Measurements from ENCODE around the gene GSTM3. TPM values are rescaled to one million over a fixed set of nuclear protein-coding genes. Genes with fewer than 3 reads are reported as not detected.

GSTM3 gene
- total RNA-seq, 4 donors from 2014 or later = 61.1 to 162 (median 132) TPM

- TF ChIP-seq CTCF (IDR thresholded peaks at IDR 0.05) (no peak), POLR2A (IDR thresholded peaks at IDR 0.05) (no peak)
- intact Hi-C loops (cut with DNase I) = loop anchor here (5.0 kb wide), 1 partner anchor 136 kb away; the partner anchor contains the start of gene CSF1
- Histone ChIP-seq H3K36me3 (no peaks in the 10 kb centered on the region), H3K27ac (no peak overlapping the region), H3K4me1 (peaks cover 0 to 13% of the 10 kb centered on the region in 2 donors), H3K27me3 (no peaks in the 10 kb centered on the region), H3K4me3 (replicated peaks in 1 of 3) (no peak overlapping the region), H3K9me3 (no peaks in the 10 kb centered on the region)
- 82 to 84% methylated on average over 6 of the region's 6 CpGs for WGBS, 2 donors
- no peak for DNase-seq
Observed at GRCh38 chr1:109776206-109776835, 35.5 kb upstream of the GSTM3 start.

- H3K9me3 ChIP-seq = no peaks in the 10 kb centered on the region
- 41 to 59% methylated on average over 1 of the region's 1 CpG for WGBS, 2 donors
- no peak overlapping the region for H3K27ac ChIP-seq
- H3K36me3 ChIP-seq = no peaks in the 10 kb centered on the region
- no peaks in the 10 kb centered on the region for H3K27me3 ChIP-seq
- H3K4me1 ChIP-seq = peaks cover 0 to 19% of the 10 kb centered on the region in 2 donors
- intact Hi-C loops (cut with DNase I) = loop anchor here (2.0 to 5.0 kb wide), 2 partner anchors 137 to 231 kb away; partner anchors contain the start of gene CSF1
- no peak overlapping the region for H3K4me3 ChIP-seq (replicated peaks in 1 of 3)
- no peak for TF ChIP-seq POLR2A (IDR thresholded peaks at IDR 0.05)
- no peak for TF ChIP-seq CTCF (IDR thresholded peaks at IDR 0.05)
- no peak for DNase-seq
Observed at GRCh38 chr1:109775398-109775797, 34.6 kb upstream of the GSTM3 start.

GRCh38 chr1:109773900-109774485 is 33.2 kb upstream of the GSTM3 start:
- WGBS, 2 donors = 50 to 59% methylated on average over 4 of the region's 6 CpGs
- H3K36me3 ChIP-seq = no peaks in the 10 kb centered on the region
- H3K4me3 ChIP-seq (replicated peaks in 1 of 3) = no peak overlapping the region
- DNase-seq = no peak
- TF ChIP-seq POLR2A (IDR thresholded peaks at IDR 0.05) (no peak), CTCF (IDR thresholded peaks at IDR 0.05) (no peak)
- H3K27ac ChIP-seq = no peak overlapping the region
- no peaks in the 10 kb centered on the region for H3K9me3 ChIP-seq
- peaks cover 0 to 21% of the 10 kb centered on the region in 2 donors for H3K4me1 ChIP-seq
- intact Hi-C loops (cut with DNase I) = loop anchor here (2.0 kb wide), 2 partner anchors 133 to 229 kb away; no protein-coding TSS in a partner anchor
- H3K27me3 ChIP-seq = no peaks in the 10 kb centered on the region

- Histone ChIP-seq H3K4me1 (peaks cover 0 to 21% of the 10 kb centered on the region in 2 donors), H3K36me3 (no peaks in the 10 kb centered on the region), H3K9me3 (no peaks in the 10 kb centered on the region), H3K27ac (no peak overlapping the region), H3K27me3 (no peaks in the 10 kb centered on the region), H3K4me3 (replicated peaks in 1 of 3) (no peak overlapping the region)
- intact Hi-C loops (cut with DNase I) = loop anchor here (2.0 kb wide), 1 partner anchor 133 kb away; no protein-coding TSS in a partner anchor
- peak; percentile 85 to 88 for DNase-seq
- 36 to 65% methylated on average over 12 to 13 of the region's 17 CpGs for WGBS, 2 donors
- TF ChIP-seq CTCF (IDR thresholded peaks at IDR 0.05) = peak; percentile 54 to 96 (median 94)
- no peak for TF ChIP-seq POLR2A (IDR thresholded peaks at IDR 0.05)
Observed at GRCh38 chr1:109773203-109773899, 32.5 kb upstream of the GSTM3 start.
